Fibroblast of pulmonary artery (primary cell): ENCODE data around the gene CAMTA1.

ENCODE experiments used
- DNase-seq: peaks from one replicate; pipeline ENCODE4 v3.0.0-alpha.2; 2010; ENCODE audit warnings: low read depth
- H3K4me3 ChIP-seq: replicated peaks from 2 replicates; pipeline ENCODE4 v1.5.1; 2011; ENCODE audit warnings: low read depth, mild to moderate bottlenecking, control low read depth, low read length, moderate library complexity
- TF ChIP-seq, protein P1 (sequence below): IDR thresholded peaks from 2 replicates; pipeline ENCODE4 v1.5.1; 2011; ENCODE audit warnings: mild to moderate bottlenecking, control low read depth, low read length, inconsistent platforms; ENCODE audit errors: missing control alignments

Gene CAMTA1

GRCh38 chr1:6750490-6750889 lies 34.8 kb upstream of the CAMTA1 start:
- no peak for DNase-seq
- no peak overlapping the region for H3K4me3 ChIP-seq
- TF ChIP-seq, protein P1, sequence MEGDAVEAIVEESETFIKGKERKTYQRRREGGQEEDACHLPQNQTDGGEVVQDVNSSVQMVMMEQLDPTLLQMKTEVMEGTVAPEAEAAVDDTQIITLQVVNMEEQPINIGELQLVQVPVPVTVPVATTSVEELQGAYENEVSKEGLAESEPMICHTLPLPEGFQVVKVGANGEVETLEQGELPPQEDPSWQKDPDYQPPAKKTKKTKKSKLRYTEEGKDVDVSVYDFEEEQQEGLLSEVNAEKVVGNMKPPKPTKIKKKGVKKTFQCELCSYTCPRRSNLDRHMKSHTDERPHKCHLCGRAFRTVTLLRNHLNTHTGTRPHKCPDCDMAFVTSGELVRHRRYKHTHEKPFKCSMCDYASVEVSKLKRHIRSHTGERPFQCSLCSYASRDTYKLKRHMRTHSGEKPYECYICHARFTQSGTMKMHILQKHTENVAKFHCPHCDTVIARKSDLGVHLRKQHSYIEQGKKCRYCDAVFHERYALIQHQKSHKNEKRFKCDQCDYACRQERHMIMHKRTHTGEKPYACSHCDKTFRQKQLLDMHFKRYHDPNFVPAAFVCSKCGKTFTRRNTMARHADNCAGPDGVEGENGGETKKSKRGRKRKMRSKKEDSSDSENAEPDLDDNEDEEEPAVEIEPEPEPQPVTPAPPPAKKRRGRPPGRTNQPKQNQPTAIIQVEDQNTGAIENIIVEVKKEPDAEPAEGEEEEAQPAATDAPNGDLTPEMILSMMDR, result no peak

DNA sequence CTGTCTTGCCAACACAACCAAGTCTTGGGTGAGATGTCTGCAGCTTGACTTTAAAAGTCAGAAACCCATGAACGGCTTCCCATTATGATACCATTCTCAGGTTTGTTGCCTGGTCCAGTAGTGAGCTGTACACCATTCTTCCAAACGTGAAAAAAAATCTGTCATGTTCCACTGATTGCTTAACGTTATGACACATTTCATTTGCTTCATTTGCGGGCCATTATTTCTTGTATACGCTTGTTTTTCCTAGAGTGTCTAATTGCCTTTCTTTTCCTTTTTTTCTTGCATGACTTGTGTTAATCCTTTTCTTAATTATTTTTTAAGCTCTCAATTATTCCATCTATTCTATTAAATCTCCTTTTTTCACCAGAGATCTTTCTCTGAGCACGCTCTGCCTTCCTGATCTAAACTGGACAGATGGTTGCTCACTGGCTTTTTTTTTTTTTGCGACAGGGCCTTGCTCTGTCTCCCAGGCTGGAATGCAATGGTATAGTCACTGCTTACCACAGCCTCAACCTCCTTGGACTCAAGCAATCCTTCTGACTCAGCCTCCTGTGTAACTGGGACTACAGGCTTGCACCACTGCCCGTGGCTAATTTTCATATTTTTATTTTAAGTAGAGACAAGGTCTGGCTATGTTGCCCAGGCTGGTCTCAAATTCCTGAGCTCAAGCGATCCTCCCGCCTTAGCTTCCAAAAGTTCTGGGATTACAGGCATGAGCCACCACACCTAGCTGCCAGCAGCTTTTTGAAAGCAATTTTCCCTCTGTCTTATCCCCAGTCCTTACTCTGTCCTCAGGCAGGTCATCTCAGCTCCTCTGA lies 31.7 kb upstream of the CAMTA1 start:
- no peak overlapping the region for H3K4me3 ChIP-seq
- TF ChIP-seq, protein P1, result no peak
- DNase-seq, result no peak

DNA sequence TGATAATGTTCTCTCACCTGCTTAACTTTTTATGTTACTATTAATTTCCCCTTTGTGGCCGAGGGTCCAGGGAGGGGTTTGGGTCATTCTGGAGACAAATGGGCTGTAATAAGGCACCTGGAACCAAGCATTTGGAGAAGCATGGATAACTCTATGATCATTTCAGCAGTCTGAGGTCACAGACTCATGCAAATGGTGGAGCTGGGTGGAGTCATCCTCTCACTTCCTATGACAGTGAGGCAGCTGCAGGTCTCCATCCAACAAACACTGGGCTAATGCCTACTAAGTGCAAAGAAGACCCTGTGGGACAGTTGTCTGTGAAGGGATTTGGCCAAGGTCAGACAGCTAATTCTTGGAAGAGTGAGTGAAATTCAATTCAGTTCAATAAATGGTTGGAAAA lies 28.8 kb upstream of the CAMTA1 start:
- H3K4me3 ChIP-seq, result no peak overlapping the region
- DNase-seq, result no peak
- TF ChIP-seq, protein P1, result no peak

DNA sequence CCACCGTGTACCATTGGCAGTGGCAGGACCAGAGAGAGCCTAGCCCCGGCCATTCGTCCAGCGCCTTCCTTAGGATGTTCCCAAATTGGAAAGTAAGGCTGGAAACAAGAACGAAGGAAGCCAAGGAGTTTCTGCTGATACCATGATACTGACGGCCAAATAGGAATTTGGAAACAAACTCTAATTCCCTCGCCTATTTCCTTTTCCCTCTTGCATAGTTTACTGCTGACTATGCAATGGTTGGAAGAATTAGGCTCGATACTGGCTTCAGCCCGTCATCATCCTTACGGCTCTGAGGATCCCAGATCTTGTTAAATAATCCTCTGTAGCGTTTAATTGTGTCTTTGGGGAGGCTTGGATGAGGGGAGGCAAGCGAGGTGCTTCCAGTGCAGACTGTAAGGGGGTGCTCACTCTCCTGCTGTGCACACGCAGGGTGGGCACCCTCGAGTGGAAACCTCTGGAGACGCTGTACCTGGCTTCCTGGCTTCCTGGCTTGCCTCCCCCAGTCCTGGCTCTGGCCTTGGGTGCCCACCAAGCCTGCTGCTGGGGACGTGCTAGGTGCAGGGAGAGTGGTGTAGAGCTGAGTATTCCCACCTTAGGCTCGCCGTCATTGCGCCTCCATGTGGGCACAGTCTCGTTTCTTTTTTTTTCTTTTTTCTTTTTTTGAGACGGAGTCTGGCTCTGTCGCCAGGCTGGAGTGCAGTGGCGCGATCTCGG lies 27.4 kb upstream of the CAMTA1 start:
- peak; percentile 18 for DNase-seq
- no peak overlapping the region for H3K4me3 ChIP-seq
- TF ChIP-seq, protein P1, result no peak

DNA sequence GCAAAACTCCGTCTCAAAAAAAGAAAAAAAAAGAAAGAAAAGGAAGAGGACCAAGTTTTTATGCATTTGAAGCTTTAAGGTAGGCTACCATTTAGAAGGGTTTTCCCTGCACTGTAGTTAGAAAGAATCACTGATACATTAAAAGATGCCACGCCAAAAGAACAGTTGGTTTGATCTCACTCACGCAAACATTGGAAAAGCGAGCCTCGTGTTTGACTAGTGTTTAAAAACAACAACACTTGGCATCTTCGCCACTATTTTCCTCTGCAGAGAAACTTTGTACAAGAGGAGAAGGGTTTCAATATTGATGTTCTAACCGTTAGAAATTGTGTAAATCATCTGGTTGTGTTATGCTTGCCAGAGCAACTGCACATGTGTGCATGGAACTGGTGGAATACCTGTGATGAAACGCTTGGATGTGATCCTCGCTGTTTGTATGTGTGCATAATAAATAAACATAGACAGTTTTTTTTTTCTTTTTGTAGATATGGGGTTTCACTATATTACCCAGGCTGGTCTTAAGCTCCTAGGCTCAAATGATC lies 24.0 kb upstream of the CAMTA1 start:
- no peak for DNase-seq
- H3K4me3 ChIP-seq, result no peak overlapping the region
- TF ChIP-seq, protein P1, result no peak

GRCh38 chr1:6762060-6762459 lies 23.2 kb upstream of the CAMTA1 start:
- no peak overlapping the region for H3K4me3 ChIP-seq
- no peak for DNase-seq
- TF ChIP-seq, protein P1, result no peak
